ENCODE results near the gene DAGLB.

The DAGLB gene

DNA sequence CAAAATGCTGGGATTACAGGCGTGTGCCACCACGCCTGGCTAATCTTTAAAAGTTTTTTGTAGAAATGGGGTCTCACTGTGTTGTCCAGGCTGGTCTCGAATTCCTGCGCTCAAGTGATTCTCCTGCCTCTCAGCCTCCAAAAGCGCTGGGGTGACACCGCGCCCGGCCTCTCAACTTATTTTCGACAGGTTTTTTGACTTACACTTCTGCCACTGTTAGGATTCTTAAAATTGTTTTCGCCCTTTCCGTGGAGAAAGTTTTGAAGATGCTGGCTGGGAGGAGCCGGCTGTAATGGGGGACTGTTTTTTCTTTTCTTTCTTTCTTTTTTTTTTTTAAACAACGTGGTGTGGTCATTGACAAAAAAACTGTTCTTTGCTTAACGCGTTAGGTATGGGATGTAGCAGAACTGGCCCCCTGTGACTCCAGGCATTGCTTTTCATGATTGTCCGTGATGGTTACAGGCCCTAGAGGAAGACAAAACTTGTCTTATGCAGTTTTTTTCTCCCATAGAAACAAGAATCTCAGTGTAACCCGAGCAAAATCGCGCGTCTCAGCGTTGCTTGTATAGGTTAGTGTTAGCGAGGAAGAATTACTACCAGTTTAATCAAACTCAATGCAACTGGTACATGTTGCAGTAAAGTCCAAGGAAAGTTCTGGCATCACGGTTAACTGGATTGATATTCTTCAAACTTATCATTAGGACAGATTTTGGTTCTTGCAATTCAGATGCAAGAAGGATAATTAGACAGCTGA, 72.2 kb downstream of the DAGLB start:
- no peak for TF ChIP-seq ZFX (IDR thresholded peaks at IDR 0.05)
- TF ChIP-seq, protein P1, sequence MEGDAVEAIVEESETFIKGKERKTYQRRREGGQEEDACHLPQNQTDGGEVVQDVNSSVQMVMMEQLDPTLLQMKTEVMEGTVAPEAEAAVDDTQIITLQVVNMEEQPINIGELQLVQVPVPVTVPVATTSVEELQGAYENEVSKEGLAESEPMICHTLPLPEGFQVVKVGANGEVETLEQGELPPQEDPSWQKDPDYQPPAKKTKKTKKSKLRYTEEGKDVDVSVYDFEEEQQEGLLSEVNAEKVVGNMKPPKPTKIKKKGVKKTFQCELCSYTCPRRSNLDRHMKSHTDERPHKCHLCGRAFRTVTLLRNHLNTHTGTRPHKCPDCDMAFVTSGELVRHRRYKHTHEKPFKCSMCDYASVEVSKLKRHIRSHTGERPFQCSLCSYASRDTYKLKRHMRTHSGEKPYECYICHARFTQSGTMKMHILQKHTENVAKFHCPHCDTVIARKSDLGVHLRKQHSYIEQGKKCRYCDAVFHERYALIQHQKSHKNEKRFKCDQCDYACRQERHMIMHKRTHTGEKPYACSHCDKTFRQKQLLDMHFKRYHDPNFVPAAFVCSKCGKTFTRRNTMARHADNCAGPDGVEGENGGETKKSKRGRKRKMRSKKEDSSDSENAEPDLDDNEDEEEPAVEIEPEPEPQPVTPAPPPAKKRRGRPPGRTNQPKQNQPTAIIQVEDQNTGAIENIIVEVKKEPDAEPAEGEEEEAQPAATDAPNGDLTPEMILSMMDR (conservative IDR thresholded peaks at IDR 0.05), result no peak
- peak overlapping the region; percentile 94 for H3K27ac ChIP-seq

DNA sequence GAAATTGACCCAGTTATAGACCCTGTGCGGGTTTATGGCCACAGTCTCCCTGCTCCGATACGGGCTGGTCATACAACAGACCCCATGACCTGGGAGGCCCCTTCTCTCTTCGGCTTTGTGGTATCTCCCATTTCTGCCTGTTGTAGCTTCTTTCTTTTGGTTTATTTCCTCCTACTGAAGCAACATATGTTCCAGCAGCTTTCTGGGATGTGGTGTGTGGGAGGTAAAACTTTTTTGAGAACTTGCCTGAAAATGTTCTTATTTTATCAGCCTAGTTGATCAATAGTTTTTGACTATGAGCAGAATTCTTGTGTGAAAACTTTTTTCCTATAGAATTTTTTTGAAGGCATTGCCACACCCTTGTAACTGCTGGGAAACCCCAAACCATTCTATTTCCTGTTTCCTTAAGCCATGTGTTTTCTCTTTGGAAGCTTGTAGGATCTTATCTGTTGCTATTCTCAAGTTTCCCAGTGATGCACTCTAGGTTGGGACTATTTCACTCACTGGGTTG, 80.0 kb downstream of the DAGLB start:
- H3K27ac ChIP-seq, result no peak overlapping the region
- TF ChIP-seq, protein P1 (conservative IDR thresholded peaks at IDR 0.05), result no peak
- TF ChIP-seq ZFX (IDR thresholded peaks at IDR 0.05), result no peak

DNA sequence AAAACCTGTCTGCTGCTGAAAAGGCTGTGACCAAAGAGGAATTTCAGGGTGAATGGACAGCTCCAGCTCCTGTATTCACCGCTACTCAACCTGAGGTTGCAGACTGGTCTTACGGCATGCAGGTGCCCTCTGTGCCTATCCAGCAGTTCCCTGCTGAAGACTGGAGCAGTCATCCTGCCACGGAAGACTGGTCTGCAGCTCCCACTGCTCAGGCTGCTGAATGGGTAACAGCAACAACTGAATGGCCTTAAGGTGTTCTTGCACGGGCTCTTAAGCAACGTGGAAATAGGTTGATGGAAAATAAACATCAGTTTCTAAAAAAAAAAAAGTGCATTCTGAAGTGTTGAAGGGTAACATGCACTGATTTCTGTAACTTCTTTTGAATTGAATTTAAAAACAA, 82.3 kb downstream of the DAGLB start:
- H3K27ac ChIP-seq, result no peak overlapping the region
- TF ChIP-seq, protein P1 (conservative IDR thresholded peaks at IDR 0.05), result no peak
- TF ChIP-seq ZFX (IDR thresholded peaks at IDR 0.05), result no peak

DNA sequence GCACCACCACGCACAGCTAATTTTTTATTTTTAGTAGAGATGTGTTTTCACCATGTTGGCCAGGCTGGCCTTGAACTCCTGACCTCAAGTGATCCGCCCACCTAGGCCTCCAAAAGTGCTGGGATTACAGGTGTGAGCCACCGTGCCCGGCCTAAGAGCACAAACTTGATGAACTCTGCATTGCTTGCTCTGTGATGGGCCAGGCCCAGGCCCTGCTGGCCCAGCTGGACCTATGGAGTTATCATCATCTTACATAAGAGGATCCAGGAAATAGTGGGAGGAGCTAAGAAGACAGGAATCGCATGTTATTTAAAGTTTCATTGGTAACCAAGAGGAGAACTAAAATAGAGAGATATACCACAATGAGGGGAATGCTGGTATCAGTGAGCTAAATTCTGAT, 86.9 kb downstream of the DAGLB start:
- TF ChIP-seq, protein P1 (conservative IDR thresholded peaks at IDR 0.05), result no peak
- TF ChIP-seq ZFX (IDR thresholded peaks at IDR 0.05), result no peak
- no peak overlapping the region for H3K27ac ChIP-seq

DNA sequence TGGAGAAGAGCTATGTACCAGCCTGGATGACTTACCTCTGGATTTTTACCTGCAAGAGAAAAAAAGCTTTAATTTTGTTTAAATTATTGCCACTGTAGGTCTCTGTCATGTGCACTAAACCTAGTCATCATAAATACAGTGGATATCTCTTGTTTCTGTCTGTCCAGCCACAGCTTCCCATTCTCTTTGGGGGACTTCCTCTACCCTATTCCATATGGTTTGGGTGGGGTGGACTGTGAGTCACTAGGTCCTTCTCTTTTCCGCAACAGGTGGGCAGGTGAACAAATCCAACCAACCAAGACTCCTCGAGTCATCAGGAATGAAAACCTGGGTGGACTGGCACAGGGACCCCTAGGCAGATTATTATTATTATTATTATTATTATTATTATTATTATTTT, 88.0 kb downstream of the DAGLB start:
- no peak for TF ChIP-seq ZFX (IDR thresholded peaks at IDR 0.05)
- TF ChIP-seq, protein P1 (conservative IDR thresholded peaks at IDR 0.05), result no peak
- H3K27ac ChIP-seq, result no peak overlapping the region
